SK-N-MC (cell line): Measurements from ENCODE around the gene TRHDE.

ENCODE experiments used
- EZH2 ChIP-seq: fragments of 200-600 bp; sonication (generic); IDR thresholded peaks from one replicate; pipeline ENCODE4 v1.6.1; 2017; ENCODE audit warnings: antibody characterized with exemption
- POLR2AphosphoS5 ChIP-seq: IDR thresholded peaks from 2 replicates; pipeline ENCODE4 v1.6.1; 2012; ENCODE audit warnings: mild to moderate bottlenecking, low read depth, low read length, borderline replicate concordance

- TF ChIP-seq EZH2 (no peak), POLR2AphosphoS5 (no peak)
Observed at GRCh38 chr12:72256725-72257124, 15.4 kb upstream of the TRHDE start.
